Hepatocyte (in vitro differentiated cells): Measurements from ENCODE around the gene PI4K2A. TPM values are rescaled to one million over a fixed set of nuclear protein-coding genes. Genes with fewer than 3 reads are reported as not detected.

ENCODE experiments used
- DNase-seq: peaks from one replicate; pipeline ENCODE4 v3.0.0-alpha.2; 2016; ENCODE audit warnings: low spot score
- H2AFZ ChIP-seq: fragments of 200-600 bp; sonication (generic); 2 replicates; pipeline ENCODE4 v1.6.0; 2016; ENCODE audit warnings: antibody characterized with exemption, mild to moderate bottlenecking
- H3K27ac ChIP-seq: fragments of 200-600 bp; sonication (generic); 2 replicates; pipeline ENCODE4 v1.5.1; 2016; ENCODE audit warnings: mild to moderate bottlenecking
- H3K27me3 ChIP-seq: fragments of 200-600 bp; sonication (generic); 2 replicates; pipeline ENCODE4 v1.6.1; 2016
- H3K36me3 ChIP-seq: fragments of 200-600 bp; sonication (generic); replicated peaks from 2 replicates; pipeline ENCODE4 v1.5.1; 2016; ENCODE audit warnings: low read depth; ENCODE audit not compliant: insufficient read depth
- H3K4me1 ChIP-seq: fragments of 200-600 bp; sonication (generic); 2 replicates; pipeline ENCODE4 v1.5.1; 2016; ENCODE audit warnings: mild to moderate bottlenecking, moderate library complexity; ENCODE audit not compliant: insufficient read depth
- H3K4me2 ChIP-seq: fragments of 200-600 bp; sonication (generic); 2 replicates; pipeline ENCODE4 v1.6.0; 2016
- H3K4me3 ChIP-seq: fragments of 200-600 bp; sonication (generic); 2 replicates; pipeline ENCODE4 v1.5.1; 2016; ENCODE audit warnings: mild to moderate bottlenecking
- H3K79me2 ChIP-seq: fragments of 200-600 bp; sonication (generic); 2 replicates; pipeline ENCODE4 v1.6.0; 2017; ENCODE audit warnings: mild to moderate bottlenecking
- H3K9me2 ChIP-seq: fragments of 200-600 bp; sonication (generic); replicated peaks from 2 replicates; pipeline ENCODE4 v1.6.0; 2017; ENCODE audit warnings: mild to moderate bottlenecking; ENCODE audit not compliant: insufficient read depth
- H3K9me3 ChIP-seq: fragments of 200-600 bp; sonication (generic); 2 replicates; pipeline ENCODE4 v1.5.1; 2016; ENCODE audit warnings: low read depth, mild to moderate bottlenecking
- H4K20me1 ChIP-seq: fragments of 200-600 bp; sonication (generic); 2 replicates; pipeline ENCODE4 v1.6.0; 2016; ENCODE audit warnings: mild to moderate bottlenecking; ENCODE audit not compliant: insufficient read depth, poor library complexity, severe bottlenecking
- EZH2 ChIP-seq: fragments of 200-600 bp; sonication (generic); IDR thresholded peaks from 2 replicates; pipeline ENCODE4 v1.6.1; 2016; ENCODE audit warnings: antibody characterized with exemption, mild to moderate bottlenecking, borderline replicate concordance
- EZH2phosphoT487 ChIP-seq: fragments of 200-600 bp; sonication (generic); IDR thresholded peaks from one replicate; pipeline ENCODE4 v1.6.1; 2018; ENCODE audit warnings: antibody characterized with exemption, mild to moderate bottlenecking, low read depth, moderate library complexity; ENCODE audit not compliant: unreplicated experiment, severe bottlenecking
- WGBS: methylation state at CpG from one replicate; pipeline ENCODE4 v1.1.6; 2016; ENCODE audit warnings: low lambda C conversion rate; ENCODE audit errors: missing lambda C conversion rate; 5-methylcytosine and 5-hydroxymethylcytosine counted together
- polyA plus RNA-seq: library from polyadenylated mRNA; unstranded; fragments of >200 nt; fragmentation: Nextera tagmentation; extraction: Ambion mirVana; gene quantifications from 2 replicates; pipeline ENCODE4 v1.2.1, GENCODE V29; 2016
- total RNA-seq: library from RNA; depleted of rRNA; stranded (reverse); fragments of >200 nt; gene quantifications from 2 replicates; pipeline ENCODE4 v1.2.3, GENCODE V29; 2014
- TF ChIP-seq, protein P1 (sequence below): fragments of 200-600 bp; sonication (generic); IDR thresholded peaks from 2 replicates; pipeline ENCODE4 v1.5.1; 2016; ENCODE audit warnings: antibody characterized with exemption, mild to moderate bottlenecking; ENCODE audit not compliant: poor library complexity

Gene PI4K2A
- total and polyA plus RNA-seq, 2 experiments from 2014 or later = 22.4 to 25.9 TPM

DNA sequence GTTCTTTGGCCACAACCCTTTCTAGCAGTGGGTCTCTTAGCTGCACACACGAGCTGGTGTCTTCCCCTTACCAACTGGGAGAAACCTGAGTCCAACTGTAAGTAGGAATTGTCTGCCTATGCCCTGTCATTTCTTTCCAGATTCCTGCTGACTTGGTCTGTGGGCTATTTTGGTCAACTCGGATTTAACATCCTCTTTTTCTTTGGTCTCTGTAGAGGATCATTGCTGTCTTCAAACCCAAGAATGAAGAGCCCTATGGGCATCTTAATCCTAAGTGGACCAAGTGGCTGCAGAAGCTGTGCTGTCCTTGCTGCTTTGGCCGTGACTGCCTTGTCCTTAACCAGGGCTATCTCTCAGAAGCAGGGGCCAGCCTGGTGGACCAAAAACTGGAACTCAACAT is 10.3 kb downstream of the PI4K2A start:
- Histone ChIP-seq H3K4me3 (no peak overlapping the region), H3K9me2 (no peaks in the 10 kb centered on the region)
- 91% methylated on average over 3 of the region's 3 CpGs for WGBS

DNA sequence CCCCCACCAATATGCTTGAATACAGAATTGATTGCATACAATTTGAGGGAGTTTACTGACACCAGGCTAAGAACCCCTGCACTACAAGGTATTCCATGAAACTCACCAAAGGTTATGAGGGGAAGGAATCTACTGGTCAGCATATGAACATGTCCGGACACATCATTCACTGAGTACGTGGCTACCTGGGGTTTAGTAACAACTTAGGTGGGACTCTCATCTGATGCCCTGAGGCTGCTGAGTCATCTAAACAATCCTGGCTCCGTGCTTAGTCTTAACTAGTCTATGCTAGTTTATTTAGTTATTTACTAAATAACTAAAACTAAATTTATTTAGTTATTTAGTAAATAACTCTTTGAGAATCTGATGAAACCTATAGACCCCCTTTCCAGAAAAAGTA is 11.3 kb downstream of the PI4K2A start:
- no peaks in the 10 kb centered on the region for H3K9me2 ChIP-seq
- H4K20me1 ChIP-seq = no peaks in the 10 kb centered on the region
- H3K79me2 ChIP-seq = peaks cover 46% of the 10 kb centered on the region
- TF ChIP-seq, protein P1, sequence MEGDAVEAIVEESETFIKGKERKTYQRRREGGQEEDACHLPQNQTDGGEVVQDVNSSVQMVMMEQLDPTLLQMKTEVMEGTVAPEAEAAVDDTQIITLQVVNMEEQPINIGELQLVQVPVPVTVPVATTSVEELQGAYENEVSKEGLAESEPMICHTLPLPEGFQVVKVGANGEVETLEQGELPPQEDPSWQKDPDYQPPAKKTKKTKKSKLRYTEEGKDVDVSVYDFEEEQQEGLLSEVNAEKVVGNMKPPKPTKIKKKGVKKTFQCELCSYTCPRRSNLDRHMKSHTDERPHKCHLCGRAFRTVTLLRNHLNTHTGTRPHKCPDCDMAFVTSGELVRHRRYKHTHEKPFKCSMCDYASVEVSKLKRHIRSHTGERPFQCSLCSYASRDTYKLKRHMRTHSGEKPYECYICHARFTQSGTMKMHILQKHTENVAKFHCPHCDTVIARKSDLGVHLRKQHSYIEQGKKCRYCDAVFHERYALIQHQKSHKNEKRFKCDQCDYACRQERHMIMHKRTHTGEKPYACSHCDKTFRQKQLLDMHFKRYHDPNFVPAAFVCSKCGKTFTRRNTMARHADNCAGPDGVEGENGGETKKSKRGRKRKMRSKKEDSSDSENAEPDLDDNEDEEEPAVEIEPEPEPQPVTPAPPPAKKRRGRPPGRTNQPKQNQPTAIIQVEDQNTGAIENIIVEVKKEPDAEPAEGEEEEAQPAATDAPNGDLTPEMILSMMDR = no peak
- no peak for TF ChIP-seq EZH2phosphoT487
- TF ChIP-seq EZH2 = no peak
- H2AFZ ChIP-seq = no peak overlapping the region
- H3K4me1 ChIP-seq = peaks cover 10% of the 10 kb centered on the region
- no peak overlapping the region for H3K4me2 ChIP-seq
- H3K27ac ChIP-seq = no peak overlapping the region
- H3K36me3 ChIP-seq = no peaks in the 10 kb centered on the region
- H3K4me3 ChIP-seq = no peak overlapping the region
- DNase-seq = no peak
- H3K27me3 ChIP-seq = no peaks in the 10 kb centered on the region
- 78% methylated on average over 3 of the region's 3 CpGs for WGBS
- H3K9me3 ChIP-seq = no peaks in the 10 kb centered on the region

More for the DNA sequence above, 10.3 kb downstream of the PI4K2A start:
- Histone ChIP-seq H3K27me3 (no peaks in the 10 kb centered on the region), H4K20me1 (no peaks in the 10 kb centered on the region), H2AFZ (no peak overlapping the region), H3K27ac (peak overlapping the region; percentile 23), H3K36me3 (no peaks in the 10 kb centered on the region), H3K79me2 (peaks cover 56% of the 10 kb centered on the region), H3K4me1 (peaks cover 10% of the 10 kb centered on the region), H3K4me2 (no peak overlapping the region), H3K9me3 (no peaks in the 10 kb centered on the region)
- no peak for TF ChIP-seq EZH2
- TF ChIP-seq, protein P1 = no peak
- no peak for TF ChIP-seq EZH2phosphoT487
- no peak for DNase-seq

DNA sequence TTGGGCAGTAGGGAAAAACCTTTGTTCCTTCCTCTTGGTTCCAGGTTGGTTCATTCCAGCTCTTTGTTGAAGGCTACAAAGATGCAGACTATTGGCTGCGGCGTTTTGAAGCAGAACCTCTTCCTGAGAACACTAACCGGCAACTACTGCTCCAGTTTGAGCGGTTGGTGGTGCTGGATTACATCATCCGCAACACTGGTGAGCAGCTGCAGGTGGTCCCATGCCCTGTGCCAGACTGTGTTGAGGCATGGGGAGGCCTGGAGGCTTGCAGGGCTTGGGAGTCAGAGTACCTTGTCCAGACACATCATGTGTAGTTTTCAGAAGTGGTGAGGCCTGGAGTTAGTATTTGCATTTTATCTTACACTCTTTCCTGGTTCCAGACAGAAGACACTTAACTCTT is 16.3 kb downstream of the PI4K2A start:
- 98% methylated on average over 5 of the region's 5 CpGs for WGBS
- no peaks in the 10 kb centered on the region for H3K36me3 ChIP-seq
- H4K20me1 ChIP-seq = no peaks in the 10 kb centered on the region
- no peaks in the 10 kb centered on the region for H3K27me3 ChIP-seq
- H3K9me2 ChIP-seq = no peaks in the 10 kb centered on the region
- DNase-seq = no peak
- H3K4me2 ChIP-seq = no peak overlapping the region
- no peak overlapping the region for H3K4me3 ChIP-seq
- TF ChIP-seq, protein P1 = no peak
- TF ChIP-seq EZH2phosphoT487 (no peak), EZH2 (no peak)
- no peaks in the 10 kb centered on the region for H3K4me1 ChIP-seq
- H2AFZ ChIP-seq = no peak overlapping the region
- no peaks in the 10 kb centered on the region for H3K9me3 ChIP-seq
- no peak overlapping the region for H3K27ac ChIP-seq
- peaks cover 5% of the 10 kb centered on the region for H3K79me2 ChIP-seq

DNA sequence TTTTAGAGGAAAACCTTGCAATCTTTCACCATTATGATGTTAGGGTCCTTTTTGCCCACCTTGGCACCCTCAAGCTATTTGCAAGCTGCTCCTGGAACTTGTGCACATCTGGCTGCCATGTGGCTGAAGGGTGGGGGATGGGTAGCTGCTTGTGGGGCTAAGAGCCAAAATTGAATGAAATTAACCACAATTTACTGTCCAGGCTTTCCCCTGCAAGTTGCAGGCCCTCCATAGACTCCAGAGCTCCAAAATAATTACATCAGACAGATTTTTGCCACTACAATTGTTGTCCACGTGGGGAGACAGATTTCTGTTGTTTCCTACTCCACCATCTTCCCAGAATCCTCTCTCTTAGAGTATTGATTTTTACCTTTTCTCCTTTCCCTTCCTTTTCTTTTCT is 19.1 kb downstream of the PI4K2A start:
- Histone ChIP-seq H3K27ac (no peak overlapping the region), H3K4me1 (peaks cover 6% of the 10 kb centered on the region), H3K36me3 (no peaks in the 10 kb centered on the region), H3K27me3 (no peaks in the 10 kb centered on the region), H3K9me2 (no peaks in the 10 kb centered on the region), H3K79me2 (peaks cover 6% of the 10 kb centered on the region), H3K4me2 (no peak overlapping the region), H4K20me1 (no peaks in the 10 kb centered on the region), H3K4me3 (no peak overlapping the region), H3K9me3 (no peaks in the 10 kb centered on the region), H2AFZ (no peak overlapping the region)
- no peak for DNase-seq
- TF ChIP-seq EZH2 (no peak), EZH2phosphoT487 (no peak)
- TF ChIP-seq, protein P1 = no peak
- WGBS = 39% methylated on average over 1 of the region's 1 CpG
